CD4-positive, alpha-beta T cell treated with Interleukin-1 beta for 1 hour (primary cell): ENCODE data around the gene MKRN3.

Experiments
- DNase-seq, 2 donors: peaks; one replicate each; pipeline ENCODE4 v3.0.0-alpha.2; 2020 to 2022

Gene MKRN3

DNA sequence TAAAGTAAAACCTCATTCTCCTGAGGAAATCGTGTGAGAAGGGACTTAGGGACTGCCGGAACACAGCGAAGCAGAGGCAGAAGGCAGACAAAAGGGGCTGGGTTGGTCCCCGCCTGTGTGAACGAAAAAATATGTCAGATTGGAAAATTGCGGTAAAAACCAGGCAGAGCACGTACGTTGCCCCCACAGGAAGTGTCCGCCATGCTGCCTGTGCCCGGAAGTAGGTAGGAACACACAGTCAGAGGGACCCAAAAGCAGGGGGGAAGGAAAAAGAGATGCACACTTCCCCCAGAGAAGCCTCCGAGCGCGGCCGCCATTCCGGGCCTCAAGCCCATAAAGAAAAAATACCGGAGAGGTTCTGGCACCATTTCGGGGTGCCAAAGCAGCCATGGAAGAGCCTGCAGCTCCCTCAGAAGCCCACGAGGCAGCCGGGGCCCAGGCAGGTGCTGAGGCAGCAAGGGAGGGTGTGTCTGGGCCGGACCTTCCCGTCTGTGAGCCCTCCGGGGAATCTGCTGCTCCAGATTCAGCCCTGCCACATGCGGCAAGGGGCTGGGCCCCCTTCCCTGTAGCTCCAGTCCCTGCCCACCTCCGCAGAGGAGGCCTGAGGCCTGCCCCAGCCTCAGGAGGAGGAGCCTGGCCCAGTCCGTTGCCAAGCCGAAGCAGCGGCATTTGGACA, at the start of gene MKRN3:
Gene MKRN3, plus strand, starts transcription at position 280 of the 676 bp plus-strand sequence. Its CDS starts 109 bp downstream, at position 389.
- peak; percentile 9 to 29 for DNase-seq

DNA sequence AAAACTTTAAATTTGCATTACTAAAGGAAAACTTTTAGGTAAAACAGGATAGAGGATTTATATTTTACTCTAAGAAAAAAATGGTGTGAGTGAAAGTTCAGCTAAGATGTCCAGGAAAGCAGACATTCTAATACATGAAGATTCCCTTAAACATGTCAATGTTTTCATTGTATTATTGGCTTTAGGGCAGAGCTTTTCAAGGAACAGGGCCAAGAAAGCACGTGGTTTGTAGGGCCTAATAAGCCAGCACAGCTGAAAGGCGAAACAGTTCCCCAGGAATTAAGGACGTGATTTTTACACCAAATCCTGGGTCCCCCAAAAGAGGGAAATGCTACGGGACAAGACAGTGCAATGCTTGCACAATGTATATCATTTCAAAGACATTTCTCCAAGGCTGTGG, 48.6 kb upstream of the MKRN3 start:
- no peak for DNase-seq

GRCh38 chr15:23518104-23518503, 47.4 kb upstream of the MKRN3 start:
- DNase-seq, result no peak

DNA sequence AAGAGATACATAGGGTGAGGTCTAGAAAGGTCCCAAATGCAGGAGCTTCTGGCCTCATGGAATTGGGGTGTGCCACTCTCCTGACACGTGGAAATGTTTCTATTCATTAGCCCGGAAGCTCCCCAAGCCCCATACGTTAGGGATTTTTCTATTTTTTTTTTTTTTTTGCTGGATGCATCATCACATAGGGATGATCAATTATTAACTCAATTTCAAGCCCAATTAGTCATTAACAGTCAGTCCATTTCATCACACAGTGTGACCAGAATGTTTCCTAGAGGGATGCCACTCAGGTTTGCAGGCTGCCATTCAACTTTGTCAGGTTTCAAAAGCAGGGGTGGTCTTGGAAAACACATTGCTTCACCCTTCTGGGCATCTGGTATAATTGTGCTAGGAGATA, 40.7 kb upstream of the MKRN3 start:
- DNase-seq, result no peak

DNA sequence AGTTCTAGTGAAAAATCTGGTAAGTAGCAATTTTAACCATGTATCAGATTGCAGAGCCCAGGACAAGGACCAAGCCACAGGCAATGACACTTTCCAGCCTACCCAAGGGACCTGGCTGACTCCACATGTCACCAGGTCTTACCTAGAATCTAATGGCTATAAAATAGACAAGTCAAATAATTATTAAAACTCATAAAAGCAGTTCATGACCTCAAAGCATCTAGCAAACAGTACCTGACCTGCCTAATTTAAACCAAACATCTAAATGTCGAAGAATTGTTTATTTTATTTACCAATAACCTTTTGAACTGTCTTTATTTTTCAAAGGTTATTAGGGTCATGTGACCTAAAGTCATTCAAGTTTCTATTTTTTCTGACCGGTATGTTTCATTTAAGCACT, 35.6 kb upstream of the MKRN3 start:
- DNase-seq, result no peak

DNA sequence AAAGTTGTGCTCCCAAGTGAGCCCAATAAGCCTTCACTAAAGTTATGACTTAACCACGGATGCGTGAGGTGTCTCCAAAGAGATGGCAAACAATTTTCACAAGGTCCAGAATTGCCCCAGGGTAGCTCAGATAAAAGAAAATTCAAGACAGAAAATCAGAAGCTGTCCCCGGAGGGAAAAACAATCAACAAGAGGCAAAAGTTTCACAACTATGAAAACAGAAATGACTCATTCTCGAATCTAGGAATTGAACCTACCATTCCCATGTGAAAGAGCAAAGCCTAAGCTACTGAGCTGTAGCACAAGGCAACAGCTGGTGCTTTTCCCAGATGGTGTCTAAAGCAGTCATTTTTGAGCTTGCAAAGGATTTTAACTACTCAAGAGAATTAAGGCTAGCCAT, 33.5 kb upstream of the MKRN3 start:
- DNase-seq, result no peak

- no peak for DNase-seq
Observed at GRCh38 chr15:23536659-23537058, 28.8 kb upstream of the MKRN3 start.

- DNase-seq, result no peak
Observed at GRCh38 chr15:23538648-23539047, 26.8 kb upstream of the MKRN3 start.

- DNase-seq, result no peak
Observed at GRCh38 chr15:23539892-23540291, 25.6 kb upstream of the MKRN3 start.

- no peak for DNase-seq
Observed at GRCh38 chr15:23546158-23546557, 19.3 kb upstream of the MKRN3 start.

- no peak for DNase-seq
Observed at GRCh38 chr15:23548071-23548470, 17.4 kb upstream of the MKRN3 start.

GRCh38 chr15:23561914-23562313, 3.6 kb upstream of the MKRN3 start:
- DNase-seq, result no peak

GRCh38 chr15:23564821-23565394, 566 bp upstream of the MKRN3 start:
- DNase-seq, result no peak

- DNase-seq, result peak; percentile 30 to 33
Observed at GRCh38 chr15:23566071-23566554, 639 bp downstream of the MKRN3 start.

- DNase-seq, result no peak
Observed at GRCh38 chr15:23566651-23567050, 1.2 kb downstream of the MKRN3 start.

DNA sequence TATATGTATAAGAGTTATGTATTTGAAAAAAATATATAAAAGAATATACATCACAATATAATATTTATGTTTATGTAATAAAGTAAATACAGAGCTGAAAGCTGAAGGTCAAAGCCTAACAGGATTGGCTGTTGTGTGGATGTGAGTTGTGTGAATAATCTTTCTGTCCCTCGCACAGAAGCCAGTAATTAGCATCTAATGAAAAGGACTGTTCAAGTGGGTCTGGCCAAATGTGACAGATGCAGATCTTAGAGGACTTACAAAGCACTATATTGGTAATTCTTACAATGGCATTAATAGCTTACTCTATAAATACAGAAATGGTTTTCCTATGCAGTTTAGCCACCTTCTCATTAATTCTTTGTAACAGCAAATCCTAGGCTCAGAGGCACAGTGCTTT, 2.4 kb downstream of the MKRN3 start:
- no peak for DNase-seq

- no peak for DNase-seq
Observed at GRCh38 chr15:23569151-23569925, 3.9 kb downstream of the MKRN3 start.

GRCh38 chr15:23570486-23570885, 5.0 kb downstream of the MKRN3 start:
- DNase-seq, result no peak

- DNase-seq, result no peak
Observed at GRCh38 chr15:23572844-23573243, 7.4 kb downstream of the MKRN3 start.

- DNase-seq, result no peak
Observed at GRCh38 chr15:23574742-23575141, 9.3 kb downstream of the MKRN3 start.

DNA sequence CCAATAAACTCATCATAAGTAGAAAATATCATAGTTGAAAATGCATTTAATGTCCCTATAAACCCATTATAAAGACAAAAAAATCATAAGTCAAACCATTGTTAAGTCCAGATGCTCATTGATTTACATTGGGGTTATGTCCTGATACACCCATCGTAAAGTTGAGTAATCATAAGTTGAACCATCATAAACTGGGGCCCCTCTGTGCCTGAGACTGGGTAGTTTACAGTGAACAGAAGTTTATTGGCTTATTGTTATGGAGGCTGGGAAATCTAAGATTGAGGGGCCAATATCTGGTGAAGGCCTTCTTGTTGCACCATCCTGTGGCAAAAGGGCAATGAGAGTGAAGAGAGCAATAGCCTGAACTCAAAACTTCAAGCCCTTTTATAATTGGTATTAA, 10.6 kb downstream of the MKRN3 start:
- DNase-seq, result no peak

- no peak for DNase-seq
Observed at GRCh38 chr15:23578521-23579150, 13.2 kb downstream of the MKRN3 start.

DNA sequence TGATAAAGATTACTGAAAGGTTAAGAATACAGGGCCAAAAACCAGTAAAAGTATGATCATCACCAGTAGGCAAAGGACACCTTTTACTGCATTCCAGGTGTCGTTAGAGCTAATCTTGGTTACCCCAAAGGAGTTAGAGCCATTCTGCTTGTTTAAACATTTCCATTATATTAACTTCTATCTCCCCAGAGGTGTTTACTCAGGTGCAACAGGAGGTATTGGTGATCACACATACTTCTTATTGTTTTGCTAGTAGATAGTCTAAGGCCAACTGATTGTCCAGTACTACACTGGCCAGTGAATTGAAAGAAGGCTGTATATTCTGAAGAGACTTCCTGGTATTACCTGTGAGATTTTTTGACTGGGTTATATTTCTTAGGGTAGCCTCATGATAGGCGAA, 22.8 kb downstream of the MKRN3 start:
- no peak for DNase-seq

GRCh38 chr15:23589012-23589411, 23.5 kb downstream of the MKRN3 start:
- DNase-seq, result no peak
